GM12878 (cell line): ENCODE results near the gene KRT222. TPM values are rescaled to one million over a fixed set of nuclear protein-coding genes. Genes with fewer than 3 reads are reported as not detected.

Source experiments
- ATAC-seq: fragments of 200-7000 bp; cut with Tn5 transposase; 3 replicates; pipeline ENCODE4 v1.9.1; 2020; ENCODE audit warnings: mild to moderate bottlenecking, moderate library complexity
- BruUV-seq: library from RNA; stranded (reverse); fragments of 400-500 nt; replicated peaks from 2 replicates; lab custom pipeline; 2021; lab: Mats Ljungman, UMichigan
- CTCF ChIA-PET: fragments of 300-600 bp; sonication (Branson Sonifier 250); formaldehyde crosslinking; extraction: SDS; loops from one replicate; lab custom pipeline; 2021; ENCODE audit warnings: inconsistent platforms; lab: Yijun Ruan, JAX
- POLR2A ChIA-PET: fragments of 350-600 bp; formaldehyde crosslinking; extraction: SDS; loops from one replicate; lab custom pipeline; 2021; ENCODE audit warnings: inconsistent platforms; lab: Charles Lee
- RAD21 ChIA-PET: fragments of 300-600 bp; sonication (Branson Sonifier 250); formaldehyde crosslinking; loops from one replicate; lab custom pipeline; 2023; ENCODE audit warnings: antibody characterized with exemption; ENCODE audit not compliant: unreplicated experiment; lab: Charles Lee
- SMC1A ChIA-PET: fragments of 300-600 bp; sonication (Branson Sonifier 250); formaldehyde crosslinking; loops from one replicate; lab custom pipeline; 2023; ENCODE audit not compliant: unreplicated experiment, uncharacterized antibody; lab: Charles Lee
- DNase-seq: peaks from one replicate; pipeline ENCODE4 v3.0.0-alpha.2; 2011; ENCODE audit warnings: low read depth, low spot score
- FAIRE-seq: peaks from 3 replicates; lab custom pipeline; 2011; peaks lifted over from hg19 to GRCh38; lab: Jason Lieb, UNC
- H2AFZ ChIP-seq: 2 replicates; pipeline ENCODE4 v1.6.0; 2011; ENCODE audit warnings: low read depth, low read length, control low read depth; ENCODE audit not compliant: control insufficient read depth
- H3K27ac ChIP-seq: 2 replicates; pipeline ENCODE4 v1.5.1; 2011; ENCODE audit warnings: control low read depth; ENCODE audit not compliant: control insufficient read depth, insufficient read depth
- H3K27me3 ChIP-seq, 2 experiments: replicated peaks in 1 of 2; 2 replicates each; pipeline versions ENCODE4 v1.6.0 to v1.6.1; 2011; ENCODE audit warnings: low read length in 1 of 2; ENCODE audit not compliant: control insufficient read depth in 2 of 2, insufficient read depth in 2 of 2
- H3K36me3 ChIP-seq, 2 experiments: 2 replicates each; pipeline ENCODE4 v1.5.1; 2011; ENCODE audit warnings: low read length in 1 of 2; ENCODE audit not compliant: control insufficient read depth in 2 of 2, insufficient read depth in 2 of 2
- H3K4me1 ChIP-seq: 2 replicates; pipeline ENCODE4 v1.6.1; 2011; ENCODE audit warnings: mild to moderate bottlenecking, low read length, moderate library complexity, mixed read lengths; ENCODE audit not compliant: control insufficient read depth, insufficient read depth
- H3K4me2 ChIP-seq: 2 replicates; pipeline ENCODE4 v1.6.0; 2011; ENCODE audit warnings: control low read depth; ENCODE audit not compliant: control insufficient read depth, insufficient read depth
- H3K4me3 ChIP-seq: fragments of 200-600 bp; sonication (generic); 2 replicates; pipeline ENCODE4 v1.5.1; 2016
- H3K79me2 ChIP-seq: 2 replicates; pipeline ENCODE4 v1.6.0; 2011; ENCODE audit warnings: low read length; ENCODE audit not compliant: control insufficient read depth, insufficient read depth
- H3K9ac ChIP-seq: 2 replicates; pipeline ENCODE4 v1.8.0; 2011; ENCODE audit warnings: low read length, control low read depth, mixed read lengths; ENCODE audit not compliant: control insufficient read depth, insufficient read depth
- H3K9me3 ChIP-seq: replicated peaks from 3 replicates; pipeline ENCODE4 v1.5.1; 2011; ENCODE audit warnings: mild to moderate bottlenecking, low read length; ENCODE audit not compliant: control insufficient read depth, insufficient read depth
- H4K20me1 ChIP-seq: 2 replicates; pipeline ENCODE4 v1.6.0; 2011; ENCODE audit not compliant: control insufficient read depth, insufficient read depth
- ASH2L ChIP-seq: fragments of 300-600, 200-600 bp; sonication (generic); IDR thresholded peaks from 2 replicates; pipeline ENCODE4 v1.6.1; 2017; ENCODE audit warnings: low read depth, mild to moderate bottlenecking, borderline replicate concordance
- ATF7 ChIP-seq: fragments of 450-650 bp; IDR thresholded peaks from 2 replicates; pipeline ENCODE4 v1.6.1; 2016; ENCODE audit warnings: low read depth, mild to moderate bottlenecking
- BCLAF1 ChIP-seq: fragments of 450-650 bp; IDR thresholded peaks from 2 replicates; pipeline ENCODE4 v1.6.1; 2017; ENCODE audit warnings: antibody characterized with exemption, mild to moderate bottlenecking, moderate library complexity
- BRCA1 ChIP-seq: IDR thresholded peaks from 2 replicates; pipeline ENCODE4 v1.6.1; 2011; ENCODE audit warnings: low read depth, low read length, improper control_type of control experiment
- CHD4 ChIP-seq: fragments of 200-600 bp; sonication (generic); IDR thresholded peaks from 2 replicates; pipeline ENCODE4 v1.6.1; 2016; ENCODE audit warnings: mild to moderate bottlenecking
- ELK1 ChIP-seq: IDR thresholded peaks from 2 replicates; pipeline ENCODE4 v1.6.1; 2012; ENCODE audit warnings: low read depth, low read length, improper control_type of control experiment
- HCFC1 ChIP-seq: fragments of 150-350 bp; IDR thresholded peaks from 2 replicates; pipeline ENCODE4 v1.6.1; 2014; ENCODE audit warnings: low read length
- HDAC2 ChIP-seq: fragments of 200-600 bp; sonication (generic); IDR thresholded peaks from 2 replicates; pipeline ENCODE4 v1.6.1; 2017
- MTA3 ChIP-seq: IDR thresholded peaks from 2 replicates; pipeline ENCODE4 v1.6.1; 2012; ENCODE audit warnings: low read length, inconsistent platforms, borderline replicate concordance
- NR2F1 ChIP-seq: fragments of 450-650 bp; conservative IDR thresholded peaks from 2 replicates; pipeline ENCODE4 v1.6.1; 2017; ENCODE audit warnings: mild to moderate bottlenecking
- POLR2A ChIP-seq: IDR thresholded peaks from 2 replicates; pipeline ENCODE4 v1.6.1; 2011; ENCODE audit warnings: low read depth, mild to moderate bottlenecking, low read length
- RELB ChIP-seq: fragments of 450-650 bp; IDR thresholded peaks from 2 replicates; pipeline ENCODE4 v1.6.1; 2017; ENCODE audit warnings: low read depth, mild to moderate bottlenecking, moderate library complexity
- SMARCA5 ChIP-seq: fragments of 450-650 bp; IDR thresholded peaks from 2 replicates; pipeline ENCODE4 v1.6.1; 2017; ENCODE audit warnings: mild to moderate bottlenecking
- TAF1 ChIP-seq: IDR thresholded peaks from 2 replicates; pipeline ENCODE4 v1.6.1; 2011; ENCODE audit warnings: mild to moderate bottlenecking, low read depth, low read length, borderline replicate concordance
- ZNF217 ChIP-seq: fragments of 450-650 bp; IDR thresholded peaks from 2 replicates; pipeline ENCODE4 v1.6.1; 2017; ENCODE audit warnings: antibody characterized with exemption, mild to moderate bottlenecking
- WGBS: methylation state at CpG from one replicate; pipeline ENCODE4 v1.1.6; 2016; ENCODE audit warnings: low lambda C conversion rate; ENCODE audit not compliant: insufficient replicate concordance, insufficient coverage; ENCODE audit errors: missing lambda C conversion rate; 5-methylcytosine and 5-hydroxymethylcytosine counted together
- in situ Hi-C: fragments of 300-500 bp; cut with MboI; formaldehyde crosslinking; loops from 9 replicates; pipeline ENCODE4 v1.14.3; 2018; ENCODE audit warnings: mixed read lengths
- intact Hi-C: fragments of 100-400 bp; cut with micrococcal nuclease; formaldehyde crosslinking; loops from one replicate; pipeline ENCODE4 v1.14.2; 2022; ENCODE audit not compliant: unreplicated experiment
- polyA plus RNA-seq, 11 experiments: library from polyadenylated mRNA; depleted of rRNA in 4 of 11; unstranded in 6 of 11; stranded (reverse) in 5 of 11; fragments of >200 nt; fragmentation: Nextera tagmentation in 4 of 11; fragmentation: Illumina TruSeq in 1 of 11; extraction: Ambion mirVana in 4 of 11; extraction: Trizol in 1 of 11; gene quantifications; 1 replicate in 1 of 11; 2 replicates in 10 of 11; pipeline versions ENCODE4 v1.2.1 to v1.2.3, GENCODE V29; 2011 to 2016; ENCODE audit warnings: inconsistent platforms in 2 of 11, missing spikeins in 2 of 11, low read depth in 1 of 11
- total RNA-seq, 4 experiments: library from RNA; depleted of rRNA in 3 of 4; stranded (reverse); fragments of >200 nt in 3 of 4; fragmentation: Illumina TruSeq in 1 of 4; extraction: Trizol in 1 of 4; gene quantifications; 2 replicates each; pipeline versions ENCODE4 v1.2.1 to v1.2.3, GENCODE V29; 2013 to 2021
- TF ChIP-seq, protein P1 (sequence below): fragments of 450-650 bp; IDR thresholded peaks from 2 replicates; pipeline ENCODE4 v1.6.1; 2018; ENCODE audit warnings: mild to moderate bottlenecking, low read depth, moderate library complexity; ENCODE audit not compliant: partially characterized antibody

KRT222 gene
- total and polyA plus RNA-seq, 10 of the 15 experiments (the other 5 are each of a cell fraction or from before 2014, with no cell fraction given): 0.21 to 6.4 (median 0.54) TPM; not detected in 1

DNA sequence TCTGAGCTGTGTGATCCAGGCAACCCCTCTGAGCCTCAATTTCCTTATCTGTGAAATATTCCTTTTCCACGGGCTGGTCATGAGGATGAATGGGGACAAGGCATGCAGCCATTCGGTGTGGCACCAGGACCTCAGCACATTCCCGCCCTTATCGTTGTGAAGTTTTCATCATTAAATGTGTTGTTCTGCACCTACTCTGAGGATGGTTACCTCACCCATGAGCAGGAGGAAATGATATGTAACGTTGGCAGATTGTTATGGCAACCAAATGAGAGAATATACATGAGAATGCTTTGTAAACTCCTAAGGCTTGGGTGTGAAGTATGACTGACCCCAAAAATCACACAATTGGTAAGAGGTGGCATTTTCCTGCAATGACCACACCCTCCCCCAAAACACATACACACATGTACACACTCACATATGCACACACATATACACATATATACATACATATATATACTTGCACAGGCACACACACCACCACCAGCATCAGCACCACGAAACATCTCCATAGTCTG, 56.9 kb downstream of the KRT222 start (continued):
- TF ChIP-seq, protein P1, sequence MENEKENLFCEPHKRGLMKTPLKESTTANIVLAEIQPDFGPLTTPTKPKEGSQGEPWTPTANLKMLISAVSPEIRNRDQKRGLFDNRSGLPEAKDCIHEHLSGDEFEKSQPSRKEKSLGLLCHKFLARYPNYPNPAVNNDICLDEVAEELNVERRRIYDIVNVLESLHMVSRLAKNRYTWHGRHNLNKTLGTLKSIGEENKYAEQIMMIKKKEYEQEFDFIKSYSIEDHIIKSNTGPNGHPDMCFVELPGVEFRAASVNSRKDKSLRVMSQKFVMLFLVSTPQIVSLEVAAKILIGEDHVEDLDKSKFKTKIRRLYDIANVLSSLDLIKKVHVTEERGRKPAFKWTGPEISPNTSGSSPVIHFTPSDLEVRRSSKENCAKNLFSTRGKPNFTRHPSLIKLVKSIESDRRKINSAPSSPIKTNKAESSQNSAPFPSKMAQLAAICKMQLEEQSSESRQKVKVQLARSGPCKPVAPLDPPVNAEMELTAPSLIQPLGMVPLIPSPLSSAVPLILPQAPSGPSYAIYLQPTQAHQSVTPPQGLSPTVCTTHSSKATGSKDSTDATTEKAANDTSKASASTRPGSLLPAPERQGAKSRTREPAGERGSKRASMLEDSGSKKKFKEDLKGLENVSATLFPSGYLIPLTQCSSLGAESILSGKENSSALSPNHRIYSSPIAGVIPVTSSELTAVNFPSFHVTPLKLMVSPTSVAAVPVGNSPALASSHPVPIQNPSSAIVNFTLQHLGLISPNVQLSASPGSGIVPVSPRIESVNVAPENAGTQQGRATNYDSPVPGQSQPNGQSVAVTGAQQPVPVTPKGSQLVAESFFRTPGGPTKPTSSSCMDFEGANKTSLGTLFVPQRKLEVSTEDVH: no peak

- no peak for FAIRE-seq
- TF ChIP-seq BCLAF1 (no peak), HDAC2 (no peak), ZNF217 (no peak), CHD4 (no peak), MTA3 (no peak), NR2F1 (no peak), SMARCA5 (no peak), TAF1 (no peak), ASH2L (no peak), ELK1 (no peak), RELB (no peak), HCFC1 (no peak), BRCA1 (no peak), ATF7 (no peak), POLR2A (no peak)
These were observed 57.3 kb downstream of the KRT222 start for GRCh38 chr17:40607641-40608040.

More at GRCh38 chr17:40607641-40608040, 57.3 kb downstream of the KRT222 start:
- no peaks in the 10 kb centered on the region for H3K79me2 ChIP-seq
- DNase-seq (no peak), ATAC-seq (no peak)
- H2AFZ ChIP-seq: no peak overlapping the region
- no peaks in the 10 kb centered on the region for H3K27me3 ChIP-seq
- SMC1A ChIA-PET: interaction anchor here (1.0 to 1.7 kb wide), 4 partner anchors 10 to 47 kb away, joined by 3 to 6 read pairs (median 4); no protein-coding TSS in a partner anchor
- WGBS: 54% methylated on average over 5 of the region's 5 CpGs
- no peaks in the 10 kb centered on the region for H3K36me3 ChIP-seq
- intact Hi-C loops (no loop called here), in situ Hi-C loops (no loop called here)
- H3K4me3 ChIP-seq: no peak overlapping the region
- H4K20me1 ChIP-seq: no peaks in the 10 kb centered on the region
- BruUV-seq: no TSS peak
- POLR2A ChIA-PET: interaction anchor here (0.9 kb wide), 1 partner anchor 10 kb away, joined by 3 read pairs; no protein-coding TSS in a partner anchor
- H3K9ac ChIP-seq: no peak overlapping the region
- CTCF ChIA-PET: interaction anchor here (1.3 kb wide), 1 partner anchor 30 kb away, joined by 4 read pairs; no protein-coding TSS in a partner anchor
- RAD21 ChIA-PET: interaction anchor here (1.0 to 1.4 kb wide), 2 partner anchors 10 to 74 kb away, joined by 4 to 5 read pairs; no protein-coding TSS in a partner anchor
- H3K4me1 ChIP-seq: peaks cover 16% of the 10 kb centered on the region
- H3K9me3 ChIP-seq: peaks cover 3% of the 10 kb centered on the region; the same call in 2 of the 3 replicates
- no peak overlapping the region for H3K4me2 ChIP-seq
- H3K27ac ChIP-seq: no peak overlapping the region
